Stromal cell of bone marrow (primary cell): Measurements from ENCODE around the gene NEDD9.

Experiments
- DNase-seq: peaks from one replicate; pipeline ENCODE4 v3.0.0-alpha.2; 2012; ENCODE audit warnings: low read depth

NEDD9 gene, protein sequence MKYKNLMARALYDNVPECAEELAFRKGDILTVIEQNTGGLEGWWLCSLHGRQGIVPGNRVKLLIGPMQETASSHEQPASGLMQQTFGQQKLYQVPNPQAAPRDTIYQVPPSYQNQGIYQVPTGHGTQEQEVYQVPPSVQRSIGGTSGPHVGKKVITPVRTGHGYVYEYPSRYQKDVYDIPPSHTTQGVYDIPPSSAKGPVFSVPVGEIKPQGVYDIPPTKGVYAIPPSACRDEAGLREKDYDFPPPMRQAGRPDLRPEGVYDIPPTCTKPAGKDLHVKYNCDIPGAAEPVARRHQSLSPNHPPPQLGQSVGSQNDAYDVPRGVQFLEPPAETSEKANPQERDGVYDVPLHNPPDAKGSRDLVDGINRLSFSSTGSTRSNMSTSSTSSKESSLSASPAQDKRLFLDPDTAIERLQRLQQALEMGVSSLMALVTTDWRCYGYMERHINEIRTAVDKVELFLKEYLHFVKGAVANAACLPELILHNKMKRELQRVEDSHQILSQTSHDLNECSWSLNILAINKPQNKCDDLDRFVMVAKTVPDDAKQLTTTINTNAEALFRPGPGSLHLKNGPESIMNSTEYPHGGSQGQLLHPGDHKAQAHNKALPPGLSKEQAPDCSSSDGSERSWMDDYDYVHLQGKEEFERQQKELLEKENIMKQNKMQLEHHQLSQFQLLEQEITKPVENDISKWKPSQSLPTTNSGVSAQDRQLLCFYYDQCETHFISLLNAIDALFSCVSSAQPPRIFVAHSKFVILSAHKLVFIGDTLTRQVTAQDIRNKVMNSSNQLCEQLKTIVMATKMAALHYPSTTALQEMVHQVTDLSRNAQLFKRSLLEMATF

DNA sequence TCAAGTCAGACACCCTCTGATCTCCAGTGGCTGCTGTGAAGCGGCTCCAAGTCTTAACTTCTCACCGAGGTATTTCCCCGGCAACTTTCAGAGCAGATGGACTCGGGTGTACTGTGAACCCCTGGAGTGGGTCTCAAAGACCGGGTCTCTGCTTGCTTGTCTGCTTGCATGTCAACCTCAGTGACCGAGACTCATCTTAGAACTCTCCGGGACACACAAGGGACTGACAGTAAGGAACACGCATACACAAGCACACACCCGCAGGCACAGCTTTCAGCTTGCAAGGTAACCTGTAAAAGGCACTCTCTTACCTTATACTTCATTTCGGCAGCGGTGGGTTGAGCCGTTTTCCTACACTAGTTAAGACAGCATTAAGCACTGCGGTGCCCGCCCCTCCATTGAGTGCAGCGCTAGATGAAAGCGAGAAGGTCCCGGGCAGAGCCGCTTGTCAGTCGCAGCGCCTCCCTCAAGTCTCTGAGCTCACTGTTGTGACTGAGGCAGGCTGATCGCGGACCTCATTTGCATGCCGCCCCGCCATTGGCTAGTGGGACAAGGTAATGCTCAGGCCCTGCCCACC is at the start of gene NEDD9:
Gene NEDD9, minus strand, starts transcription at position 476 of the 577 bp plus-strand sequence. Its CDS starts 153 bp downstream, at position 323.
- DNase-seq = peak; percentile 95

DNA sequence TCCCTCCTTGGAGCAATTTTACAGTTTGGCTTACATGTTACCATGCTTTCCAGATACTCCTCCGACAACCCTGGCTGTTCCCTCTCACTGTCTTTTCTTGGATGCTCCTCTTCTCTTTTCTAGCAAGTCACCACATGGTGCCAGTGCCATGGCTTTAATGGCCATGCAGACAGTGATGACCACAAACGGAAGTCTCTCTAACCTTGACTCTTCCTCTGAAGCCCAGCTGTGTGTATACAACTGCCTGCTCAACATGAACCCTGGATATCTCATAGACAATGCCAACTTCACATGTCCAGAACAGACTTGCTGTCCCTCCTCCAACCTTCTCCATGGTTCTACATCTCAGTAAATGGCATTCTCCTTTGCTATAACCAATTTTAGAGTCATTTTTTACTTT is 49.8 kb upstream of the NEDD9 start:
- DNase-seq = no peak

DNA sequence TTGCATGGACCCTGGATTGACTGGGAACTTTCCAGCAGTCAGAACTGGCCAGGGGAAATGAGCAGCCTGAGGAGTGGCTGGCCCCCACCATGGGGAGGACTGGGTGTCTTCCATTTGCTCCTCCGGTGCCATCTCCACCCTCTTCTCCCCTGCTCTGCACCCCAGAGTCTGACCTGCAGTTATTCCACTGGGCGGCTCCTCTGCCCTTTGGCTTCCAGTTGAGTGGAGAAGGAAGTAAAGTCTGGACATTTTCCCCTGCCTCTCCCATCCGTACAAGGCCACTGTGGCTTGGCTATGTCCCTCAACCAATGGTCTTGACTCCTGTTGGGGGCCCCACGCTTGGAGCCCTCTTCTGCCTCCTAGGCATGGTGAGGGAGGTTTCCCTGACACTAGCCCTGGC is 47.9 kb upstream of the NEDD9 start:
- DNase-seq = no peak

DNA sequence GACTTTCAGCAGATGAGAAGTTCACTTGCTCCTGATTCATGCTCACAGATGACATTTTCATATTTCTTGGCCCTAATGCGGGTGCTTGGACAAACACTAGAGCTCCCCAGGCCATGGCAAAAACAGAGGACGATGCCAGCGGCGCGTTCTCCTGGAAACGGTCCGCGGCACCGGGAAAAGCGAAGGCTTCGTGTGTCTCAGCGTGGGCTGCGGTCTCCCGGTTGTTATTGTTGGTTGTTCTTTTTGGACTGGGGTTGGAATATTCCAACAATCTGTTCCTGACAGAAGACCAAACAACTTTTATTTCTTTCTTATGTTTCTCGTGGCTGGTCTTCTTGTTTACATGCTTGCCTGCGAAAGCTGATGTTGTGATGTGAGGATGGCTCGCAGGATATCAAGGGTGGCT is 46.8 kb upstream of the NEDD9 start:
- DNase-seq = peak; percentile 32

DNA sequence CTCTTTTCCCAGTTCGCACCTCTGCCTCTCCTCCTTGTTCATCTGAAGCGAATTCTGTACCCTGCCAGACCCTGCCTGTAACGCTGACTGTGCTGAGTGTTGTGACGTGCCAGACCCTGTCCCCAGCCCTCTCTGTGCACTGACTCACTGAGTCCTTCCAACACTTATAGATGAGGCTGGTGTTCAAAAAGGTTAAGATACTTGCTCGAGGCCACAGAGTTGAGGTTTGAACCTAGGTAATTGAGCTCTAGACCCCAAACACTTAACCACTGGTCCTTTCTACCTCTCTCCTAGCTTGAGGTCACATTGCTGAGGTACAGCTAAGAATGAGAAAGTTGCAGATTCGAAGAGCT is 45.7 kb upstream of the NEDD9 start:
- no peak for DNase-seq

DNA sequence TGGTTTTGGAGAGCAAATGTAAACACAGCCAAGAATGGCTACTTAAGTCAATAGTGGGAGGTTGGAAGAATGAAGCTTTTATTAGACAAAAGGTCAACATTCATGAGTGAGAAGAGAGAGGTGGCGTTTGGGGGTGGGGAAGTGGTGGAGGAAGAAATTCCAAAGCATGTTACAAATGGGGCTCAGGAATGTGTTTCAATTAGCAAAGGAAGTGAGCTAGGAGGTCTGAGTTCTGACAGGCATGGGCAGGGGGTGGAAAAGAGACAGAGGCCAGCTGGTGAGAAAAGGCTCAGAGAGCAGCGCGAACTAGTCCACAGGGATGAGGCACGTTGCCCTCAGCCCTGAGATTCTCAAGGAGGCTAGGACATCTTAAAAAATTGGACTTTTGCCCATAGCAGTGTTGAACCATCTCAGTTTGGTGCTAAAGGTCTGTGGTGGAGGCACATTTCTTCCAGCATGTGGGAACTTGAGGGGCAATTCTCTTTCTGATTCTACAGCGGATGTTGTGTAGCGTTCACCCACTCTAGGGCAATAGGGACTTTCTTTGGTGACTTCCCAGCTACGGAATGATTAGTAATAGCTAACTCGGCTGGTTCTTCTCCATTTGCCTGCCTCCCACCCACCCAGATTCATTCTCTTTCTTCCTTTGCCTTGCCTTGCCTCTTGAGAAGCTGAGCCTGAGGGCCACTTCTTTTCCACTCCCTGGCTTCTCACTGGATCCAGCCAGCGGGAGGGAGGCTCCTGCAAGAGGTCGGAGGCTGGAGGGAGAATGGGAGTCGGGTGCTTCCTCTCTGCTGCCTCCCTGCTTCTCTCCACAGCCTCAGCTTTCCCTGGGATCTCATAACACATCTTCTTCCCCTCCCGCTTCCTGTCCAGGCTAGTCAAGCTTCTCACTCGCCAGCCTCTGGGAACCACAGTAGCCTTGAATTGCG is 45.1 kb upstream of the NEDD9 start:
- no peak for DNase-seq

DNA sequence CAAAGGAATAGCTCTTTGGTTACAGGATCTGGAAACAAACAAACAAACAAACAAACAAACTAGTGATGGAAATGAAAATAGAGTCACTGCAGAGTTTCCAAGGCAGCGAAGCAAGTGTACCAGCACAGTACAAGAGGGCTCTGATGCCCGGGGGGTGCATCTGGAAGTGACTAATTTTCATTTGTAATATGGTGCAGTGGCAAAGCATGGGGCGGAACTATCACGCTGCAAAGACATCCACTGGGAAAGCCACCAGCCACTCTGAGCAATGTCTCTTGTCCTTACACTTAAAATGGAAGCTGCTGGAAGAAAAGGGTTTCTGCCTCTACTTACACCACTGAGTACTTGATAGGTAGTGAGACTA is 44.4 kb upstream of the NEDD9 start:
- no peak for DNase-seq

DNA sequence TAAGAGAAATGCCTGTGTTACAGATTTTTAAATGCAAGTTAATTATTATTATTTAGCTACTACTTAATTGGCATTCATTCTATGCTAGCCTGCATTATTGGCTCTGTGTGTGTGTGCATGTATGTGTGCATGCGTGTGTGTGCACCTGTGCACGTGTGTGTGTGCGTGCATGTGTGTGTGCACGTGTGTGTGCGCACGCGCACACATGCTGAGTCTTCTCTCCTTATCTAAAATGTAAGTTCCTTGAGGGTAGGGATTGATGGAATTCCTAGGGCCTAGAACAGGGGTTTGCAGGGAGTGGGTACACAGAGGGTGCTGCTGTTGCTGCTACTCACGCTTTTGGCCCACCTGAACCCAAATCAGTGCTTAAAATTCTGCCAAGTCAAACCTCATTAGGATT is 43.8 kb upstream of the NEDD9 start:
- DNase-seq = no peak

DNA sequence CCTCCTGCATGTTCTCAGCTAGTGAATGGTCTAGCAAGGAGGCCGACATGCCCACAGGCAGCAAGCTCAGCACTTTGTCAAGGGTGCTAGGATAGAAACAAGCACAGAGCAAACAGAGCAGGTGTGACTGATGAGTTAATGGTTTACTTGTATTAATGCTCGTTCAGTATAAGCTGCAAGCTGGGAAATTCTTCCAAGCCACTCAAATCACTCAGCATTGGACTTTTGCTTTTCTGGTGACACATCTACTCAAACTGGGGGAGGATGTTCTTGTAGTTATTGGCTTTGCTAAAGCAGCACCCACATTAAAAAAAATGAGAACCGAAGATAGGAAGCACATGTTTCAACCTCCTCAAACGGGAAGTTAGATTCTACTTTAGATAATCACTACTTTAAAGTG is 43.1 kb upstream of the NEDD9 start:
- DNase-seq = no peak

DNA sequence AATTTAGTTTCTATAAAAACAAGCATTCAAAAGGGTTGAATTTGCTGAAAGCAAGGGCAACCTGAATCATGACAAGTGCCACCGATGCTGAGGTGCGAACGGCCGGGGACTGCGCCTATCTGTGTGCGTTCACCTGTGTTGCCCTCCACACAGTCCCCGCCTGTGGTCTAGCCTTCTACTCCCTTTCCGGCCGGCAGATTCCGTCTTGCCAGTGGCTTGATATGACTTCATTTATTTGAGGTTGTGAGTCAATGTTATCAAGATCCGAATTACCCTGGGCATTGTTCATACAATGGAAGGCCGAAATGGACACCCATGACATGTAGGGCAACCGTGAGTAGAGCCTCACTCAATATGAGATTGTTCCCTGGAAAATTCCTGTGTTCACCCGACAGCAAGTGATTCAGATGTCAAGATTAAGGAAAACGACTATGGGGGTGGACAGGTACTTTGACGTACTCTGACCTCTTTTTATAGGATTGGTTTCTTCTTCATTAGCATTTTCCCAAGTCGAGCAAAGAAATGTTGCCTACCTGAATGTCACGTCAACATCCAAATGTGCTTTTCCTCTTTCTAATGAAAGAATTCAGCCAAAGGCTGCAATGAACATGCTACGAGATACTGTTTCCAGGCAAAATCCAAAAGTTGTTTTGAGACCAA is 41.1 kb upstream of the NEDD9 start:
- DNase-seq = no peak

DNA sequence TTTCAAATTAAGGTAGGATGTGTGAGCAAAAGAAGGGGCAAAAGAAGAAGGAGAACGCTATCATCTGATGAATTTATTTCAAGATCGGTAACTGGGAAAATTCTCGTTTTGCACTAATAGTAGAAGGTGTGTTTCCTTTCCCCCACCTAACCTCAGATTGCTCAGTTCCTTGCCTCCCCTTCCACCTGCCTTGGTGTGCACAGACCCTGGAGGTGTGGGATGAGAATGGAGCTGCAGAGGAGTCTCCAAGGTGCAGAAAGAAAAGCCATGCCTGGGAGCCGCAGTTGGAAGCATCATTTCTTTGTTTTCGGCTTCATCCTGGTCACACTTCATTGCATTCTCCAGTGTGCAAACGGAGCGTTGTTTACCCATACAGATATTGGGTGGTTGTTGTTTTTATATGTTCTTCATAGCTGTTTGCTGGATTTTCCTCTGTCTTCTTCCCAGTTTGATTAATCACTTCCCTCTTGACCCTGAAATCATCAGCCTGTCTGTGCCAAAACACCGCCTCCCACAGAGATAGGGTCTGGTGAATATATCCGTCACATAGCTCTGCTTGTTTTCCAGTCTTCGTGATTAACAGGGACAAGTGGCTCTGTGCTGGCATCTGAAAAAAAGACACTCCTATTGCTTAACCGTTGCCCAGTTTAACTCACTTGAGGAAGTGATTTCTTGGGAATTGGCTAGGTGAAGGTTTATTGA is 40.2 kb upstream of the NEDD9 start:
- DNase-seq = no peak

DNA sequence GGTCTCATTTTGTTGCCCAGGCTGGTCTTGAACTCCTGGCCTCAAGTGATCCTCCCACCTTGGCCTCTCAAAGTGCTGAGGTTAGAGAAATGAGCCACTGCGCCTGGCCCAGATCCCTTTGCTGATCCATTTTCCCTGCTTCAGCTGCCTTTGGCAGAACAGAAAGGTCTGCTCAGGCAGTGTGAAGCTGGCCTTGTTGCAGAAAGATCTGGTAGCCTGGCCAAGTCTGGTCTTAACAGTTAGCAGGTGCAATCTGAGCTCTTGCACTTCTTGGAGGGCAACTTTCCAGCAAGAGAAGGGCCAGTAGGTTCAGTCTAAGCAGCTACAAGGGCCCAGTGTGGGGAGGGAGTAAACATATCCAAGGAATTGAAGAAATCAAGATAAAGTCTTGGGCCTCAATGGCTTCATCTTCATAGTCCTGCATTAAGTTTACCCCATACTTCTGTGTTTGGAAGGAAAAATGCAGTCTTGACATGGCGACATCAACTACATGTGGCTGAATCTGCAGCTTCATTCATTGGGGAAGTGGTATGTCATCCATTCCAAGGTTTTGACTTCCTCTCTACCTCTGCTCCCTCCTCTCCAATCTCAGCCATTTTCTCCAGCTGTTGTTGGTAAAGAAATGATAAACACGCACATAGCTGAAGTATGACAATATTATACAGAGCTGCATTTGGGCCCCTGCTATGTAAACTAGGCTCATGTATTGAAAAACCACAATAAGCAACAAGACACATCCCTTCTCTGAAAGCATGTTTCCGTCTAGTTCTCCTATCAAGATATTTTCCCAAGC is 39.0 kb upstream of the NEDD9 start:
- DNase-seq = no peak

DNA sequence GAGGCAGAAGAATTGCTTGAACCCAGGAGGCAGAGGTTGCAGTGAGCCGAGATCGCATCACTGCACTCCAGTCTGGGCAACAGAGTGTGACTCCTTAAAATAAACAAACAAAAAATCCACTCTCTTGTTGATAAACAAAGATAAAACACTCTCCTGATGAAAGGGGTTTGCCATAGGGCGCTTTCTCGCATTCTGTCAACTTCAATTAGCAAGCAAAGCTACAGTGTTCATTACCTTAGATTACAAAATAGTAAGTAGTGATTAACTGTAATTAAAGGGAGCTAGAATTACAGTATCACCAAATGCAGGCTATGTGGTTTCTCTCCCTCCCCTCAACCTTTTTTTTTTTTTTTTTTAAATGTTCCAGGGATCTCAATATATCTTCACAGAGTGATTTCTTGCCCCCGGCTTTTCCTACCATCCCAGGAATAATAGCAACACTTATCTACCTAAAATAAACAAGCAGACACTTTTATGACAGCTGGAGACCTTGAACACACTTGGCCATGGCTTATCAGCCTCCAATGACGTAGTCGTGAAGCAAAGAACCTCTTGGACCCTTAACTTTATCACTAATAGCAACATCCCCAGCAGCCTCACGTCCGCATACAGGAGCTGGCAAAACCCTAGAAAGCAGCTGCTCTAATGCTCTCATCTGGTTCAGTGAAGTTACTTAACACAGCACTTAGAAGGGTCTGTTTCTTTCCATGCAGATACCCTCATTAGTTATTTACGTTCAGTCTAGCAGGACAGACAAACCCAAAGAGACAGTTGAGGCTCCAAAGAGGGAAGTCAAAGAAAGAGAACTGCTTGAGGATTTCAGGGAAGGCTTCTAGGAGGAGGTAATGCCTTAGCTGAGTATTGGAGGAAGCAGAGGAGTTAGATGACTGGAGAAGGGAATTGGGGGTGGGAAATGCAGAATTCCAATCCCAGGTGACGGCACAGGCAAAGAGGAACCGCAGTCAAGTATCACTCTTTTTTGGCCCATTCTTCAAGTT is 37.9 kb upstream of the NEDD9 start:
- no peak for DNase-seq

DNA sequence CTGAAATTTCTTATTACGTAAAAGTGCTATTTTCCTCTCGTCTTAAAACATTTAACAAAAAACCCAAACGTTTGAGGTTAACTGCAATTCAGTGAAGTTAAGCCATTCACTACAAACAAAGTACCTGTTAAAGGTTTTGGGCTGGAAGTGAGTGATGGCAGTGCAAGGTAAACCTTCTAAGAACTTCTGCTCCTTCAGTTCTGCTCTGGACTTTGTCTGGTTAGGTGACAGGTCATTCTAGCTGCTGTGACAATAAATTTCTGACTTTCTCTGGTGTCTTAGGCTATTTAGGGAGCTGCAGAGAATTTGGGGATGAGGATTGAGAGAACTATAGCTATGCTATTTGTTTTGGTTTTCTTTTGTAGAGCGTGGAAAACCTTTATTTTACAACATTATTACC is 36.5 kb upstream of the NEDD9 start:
- no peak for DNase-seq

DNA sequence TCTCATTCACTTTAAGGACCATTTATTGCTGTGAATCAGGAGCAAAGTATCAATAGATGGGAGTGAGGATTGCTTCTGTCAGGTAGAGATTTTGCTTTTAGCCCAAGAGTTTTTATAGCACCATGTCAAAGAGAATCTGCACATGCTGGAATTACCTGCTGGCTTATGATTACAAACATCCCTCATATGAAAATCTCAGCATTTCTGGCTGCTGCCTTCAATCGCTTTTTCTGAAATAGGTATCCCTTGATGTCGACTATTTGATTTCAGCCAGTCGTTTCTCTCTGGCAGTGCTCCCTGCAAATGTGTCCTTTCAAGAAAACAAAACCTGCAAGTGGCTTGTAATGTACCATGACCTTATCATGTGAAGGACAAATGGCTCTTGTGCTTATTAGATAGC is 34.5 kb upstream of the NEDD9 start:
- no peak for DNase-seq

DNA sequence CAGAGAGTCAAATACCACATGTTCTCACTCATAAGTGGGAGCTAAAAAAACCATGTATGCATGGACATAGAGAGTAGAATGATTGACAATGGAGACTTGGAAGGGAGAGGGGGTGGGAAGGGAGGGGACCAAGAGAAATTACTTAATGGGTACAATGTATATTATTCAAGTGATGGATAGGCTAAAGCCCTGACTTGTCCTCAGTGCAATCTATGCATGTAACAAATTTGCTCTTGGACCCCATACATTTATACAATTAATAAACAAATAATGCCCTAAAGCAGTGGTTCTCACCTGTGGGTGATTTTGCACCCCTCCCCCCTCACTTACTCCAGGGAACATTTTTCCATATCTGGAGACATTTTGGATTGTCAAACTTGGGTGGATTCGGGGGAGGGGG is 33.5 kb upstream of the NEDD9 start:
- DNase-seq = no peak

DNA sequence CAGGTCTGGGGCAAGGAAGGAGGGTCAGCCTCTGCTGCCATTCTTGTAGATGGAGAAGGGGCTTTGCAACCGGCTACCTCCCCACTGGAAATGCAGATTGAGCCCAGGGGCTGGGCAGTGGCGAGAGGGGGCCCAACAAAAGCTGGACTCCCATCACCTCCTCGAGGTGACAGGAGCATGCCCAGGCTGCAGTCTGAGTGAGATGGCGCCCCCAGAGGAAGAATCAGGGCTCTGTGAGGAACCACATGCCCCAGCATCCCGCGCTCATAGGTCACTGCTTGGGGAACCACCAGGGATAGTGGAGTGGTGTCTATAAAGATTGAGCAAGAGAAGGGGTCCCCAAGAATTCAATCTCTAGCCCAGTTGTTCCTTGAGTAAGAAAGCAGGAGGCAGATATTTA is 31.6 kb upstream of the NEDD9 start:
- no peak for DNase-seq

DNA sequence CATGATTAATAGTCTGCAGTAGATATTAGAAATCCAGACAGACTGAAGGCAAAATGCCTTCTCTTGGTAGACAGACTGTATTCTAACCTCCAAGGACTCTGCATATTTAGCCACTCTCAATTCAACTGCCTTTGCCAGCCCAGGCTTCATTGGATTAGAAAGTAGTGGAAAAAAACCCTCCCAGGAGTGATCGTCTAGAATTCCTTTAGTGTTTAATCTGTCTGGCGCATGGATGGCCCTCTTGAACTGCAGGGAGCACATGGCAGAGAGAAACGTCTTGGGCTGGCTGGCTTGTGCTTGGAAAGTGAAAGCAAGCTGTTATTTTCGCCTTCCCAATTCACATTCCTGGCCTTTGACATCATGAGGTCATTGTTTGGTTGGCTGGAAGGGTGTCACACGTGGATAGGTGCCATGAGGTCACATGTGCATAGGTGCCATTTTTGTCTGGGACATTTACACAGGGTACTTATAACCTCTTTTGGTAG is 30.9 kb upstream of the NEDD9 start:
- DNase-seq = peak; percentile 72

DNA sequence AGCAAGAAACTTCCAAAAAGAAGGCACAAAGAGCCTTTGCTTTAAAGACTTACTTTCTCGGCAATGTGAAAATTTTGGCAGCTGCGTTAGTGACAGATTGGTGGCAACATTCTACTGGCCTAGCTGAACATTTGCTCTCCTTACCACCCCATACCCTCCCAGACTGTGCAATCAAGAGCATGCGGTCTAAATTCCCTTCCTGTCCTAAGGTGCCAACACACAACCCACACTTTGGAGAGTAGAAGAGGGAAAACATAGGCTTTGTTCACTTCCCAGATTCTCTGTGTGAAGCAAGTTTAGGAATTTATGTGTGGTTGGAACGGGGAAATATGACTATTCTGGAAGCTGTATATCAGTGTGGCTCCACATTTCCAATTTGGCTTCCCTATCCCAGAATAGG is 29.8 kb upstream of the NEDD9 start:
- no peak for DNase-seq
